Large intestine (tissue), 3 donors: ENCODE data around the gene SHKBP1. TPM values are rescaled to one million over a fixed set of nuclear protein-coding genes. Genes with fewer than 3 reads are reported as not detected.

Source experiments
- DNase-seq, 2 donors: peaks; one replicate each; pipeline versions ENCODE4 v3.0.0 to v3.0.0-alpha.2; 2013
- H3K27ac ChIP-seq: one replicate; pipeline ENCODE4 v1.5.1; 2013; ENCODE audit warnings: low read length
- H3K27me3 ChIP-seq: 2 replicates; pipeline ENCODE4 v1.6.1; 2013; ENCODE audit warnings: low read length; ENCODE audit not compliant: control insufficient read depth, insufficient read depth
- H3K36me3 ChIP-seq: 2 replicates; pipeline ENCODE4 v1.6.1; 2013; ENCODE audit warnings: low read length; ENCODE audit not compliant: control insufficient read depth, insufficient read depth
- H3K4me1 ChIP-seq: one replicate; pipeline ENCODE4 v1.6.1; 2013; ENCODE audit warnings: low read length; ENCODE audit not compliant: control insufficient read depth, insufficient read depth
- H3K4me3 ChIP-seq: one replicate; pipeline ENCODE4 v1.5.1; 2013; ENCODE audit warnings: low read length
- H3K9me3 ChIP-seq: one replicate; pipeline ENCODE4 v1.6.1; 2013; ENCODE audit warnings: mild to moderate bottlenecking, low read depth, low read length, moderate library complexity; ENCODE audit not compliant: control insufficient read depth
- WGBS: methylation state at CpG from one replicate; pipeline ENCODE4 v1.1.5; 2013; ENCODE audit warnings: low lambda C conversion rate; ENCODE audit not compliant: insufficient coverage; 5-methylcytosine and 5-hydroxymethylcytosine counted together
- polyA plus RNA-seq: library from polyadenylated mRNA; unstranded; fragments of 120-200 nt; gene quantifications from one replicate; pipeline ENCODE4 v1.2.1, GENCODE V29; 2013

SHKBP1 gene
- polyA plus RNA-seq, 1 donor: 27.8 TPM

GRCh38 chr19:40613690-40614621, 37.3 kb downstream of the SHKBP1 start:
- H3K36me3 ChIP-seq: peaks cover 20% of the 10 kb centered on the region
- peak overlapping the region; percentile 71 for H3K27ac ChIP-seq
- H3K27me3 ChIP-seq: no peaks in the 10 kb centered on the region
- WGBS: no CpG with 5 or more reads among the region's 67 CpGs
- H3K4me3 ChIP-seq: peak overlapping the region; percentile 55
- peaks cover 6% of the 10 kb centered on the region for H3K9me3 ChIP-seq
- H3K4me1 ChIP-seq: peaks cover 25% of the 10 kb centered on the region
- DNase-seq: peak; percentile 62 to 85

GRCh38 chr19:40614622-40615411, 38.1 kb downstream of the SHKBP1 start:
- H3K9me3 ChIP-seq: peaks cover 6% of the 10 kb centered on the region
- peak; percentile 82 to 83 for DNase-seq
- H3K27me3 ChIP-seq: no peaks in the 10 kb centered on the region
- no CpG with 5 or more reads among the region's 27 CpGs for WGBS
- peak overlapping the region; percentile 55 for H3K4me3 ChIP-seq
- peaks cover 28% of the 10 kb centered on the region for H3K36me3 ChIP-seq
- peaks cover 18% of the 10 kb centered on the region for H3K4me1 ChIP-seq
- peak overlapping the region; percentile 71 for H3K27ac ChIP-seq

GRCh38 chr19:40616178-40616577, 39.5 kb downstream of the SHKBP1 start:
- Histone ChIP-seq H3K36me3 (peaks cover 37% of the 10 kb centered on the region), H3K4me3 (no peak overlapping the region), H3K4me1 (peaks cover 13% of the 10 kb centered on the region), H3K9me3 (peaks cover 6% of the 10 kb centered on the region), H3K27me3 (no peaks in the 10 kb centered on the region), H3K27ac (no peak overlapping the region)
- DNase-seq: no peak
- no CpG with 5 or more reads among the region's 5 CpGs for WGBS

- DNase-seq: no peak
- H3K36me3 ChIP-seq: peaks cover 42% of the 10 kb centered on the region
- peaks cover 13% of the 10 kb centered on the region for H3K4me1 ChIP-seq
- no peak overlapping the region for H3K27ac ChIP-seq
- no peaks in the 10 kb centered on the region for H3K27me3 ChIP-seq
- H3K9me3 ChIP-seq: peaks cover 6% of the 10 kb centered on the region
- H3K4me3 ChIP-seq: no peak overlapping the region
- WGBS: no CpG with 5 or more reads among the region's 17 CpGs
Measured at GRCh38 chr19:40616941-40617340, 40.3 kb downstream of the SHKBP1 start.

- no peak for DNase-seq
- peaks cover 13% of the 10 kb centered on the region for H3K4me1 ChIP-seq
- no peaks in the 10 kb centered on the region for H3K27me3 ChIP-seq
- H3K4me3 ChIP-seq: no peak overlapping the region
- whole genome bisulfite sequencing: no CpG with 5 or more reads among the region's 4 CpGs
- peaks cover 5% of the 10 kb centered on the region for H3K9me3 ChIP-seq
- H3K27ac ChIP-seq: no peak overlapping the region
- H3K36me3 ChIP-seq: peaks cover 50% of the 10 kb centered on the region
Measured at GRCh38 chr19:40617961-40618360, 41.3 kb downstream of the SHKBP1 start.

- no peak for DNase-seq
- WGBS: 81% methylated on average over 3 of the region's 11 CpGs
- no peaks in the 10 kb centered on the region for H3K9me3 ChIP-seq
- no peak overlapping the region for H3K4me3 ChIP-seq
- peaks cover 4% of the 10 kb centered on the region for H3K4me1 ChIP-seq
- no peak overlapping the region for H3K27ac ChIP-seq
- peaks cover 50% of the 10 kb centered on the region for H3K36me3 ChIP-seq
- H3K27me3 ChIP-seq: no peaks in the 10 kb centered on the region
Measured at GRCh38 chr19:40619333-40620160, 42.9 kb downstream of the SHKBP1 start.

GRCh38 chr19:40620161-40620485, 43.5 kb downstream of the SHKBP1 start:
- Histone ChIP-seq H3K27ac (no peak overlapping the region), H3K36me3 (peaks cover 53% of the 10 kb centered on the region)
- 90% methylated on average over 2 of the region's 8 CpGs for WGBS

GRCh38 chr19:40621283-40621682, 44.6 kb downstream of the SHKBP1 start:
- no peak overlapping the region for H3K27ac ChIP-seq
- no peaks in the 10 kb centered on the region for H3K9me3 ChIP-seq
- no CpG with 5 or more reads among the region's 2 CpGs for WGBS
- no peaks in the 10 kb centered on the region for H3K27me3 ChIP-seq
- DNase-seq: no peak
- no peaks in the 10 kb centered on the region for H3K4me1 ChIP-seq
- no peak overlapping the region for H3K4me3 ChIP-seq
- H3K36me3 ChIP-seq: peaks cover 60% of the 10 kb centered on the region

More at GRCh38 chr19:40620161-40620485, 43.5 kb downstream of the SHKBP1 start:
- no peak for DNase-seq
- Histone ChIP-seq H3K4me1 (no peaks in the 10 kb centered on the region), H3K4me3 (no peak overlapping the region), H3K27me3 (no peaks in the 10 kb centered on the region), H3K9me3 (no peaks in the 10 kb centered on the region)

GRCh38 chr19:40621966-40622772, 45.5 kb downstream of the SHKBP1 start:
- WGBS: 100% methylated on average over 1 of the region's 24 CpGs

More at GRCh38 chr19:40621966-40622772, 45.5 kb downstream of the SHKBP1 start:
- Histone ChIP-seq H3K27me3 (no peaks in the 10 kb centered on the region), H3K27ac (no peak overlapping the region), H3K4me1 (no peaks in the 10 kb centered on the region), H3K36me3 (peaks cover 62% of the 10 kb centered on the region), H3K4me3 (no peak overlapping the region), H3K9me3 (no peaks in the 10 kb centered on the region)
- no peak for DNase-seq
